GM21390 (cell line): ENCODE data around the gene TMED1.

ENCODE experiments used
- ATAC-seq: cut with Tn5 transposase; IDR thresholded peaks from one replicate; pipeline ENCODE4 v1.9.1; 2021; ENCODE audit not compliant: unreplicated experiment

Gene TMED1

GRCh38 chr19:10812902-10813404 lies 23.1 kb downstream of the TMED1 start:
- ATAC-seq = no peak

- ATAC-seq = no peak
Observed at GRCh38 chr19:10812196-10812595, 23.8 kb downstream of the TMED1 start.

- ATAC-seq = no peak
Observed at GRCh38 chr19:10811391-10812111, 24.5 kb downstream of the TMED1 start.

- no peak for ATAC-seq
Observed at GRCh38 chr19:10809651-10810285, 26.2 kb downstream of the TMED1 start.

GRCh38 chr19:10808937-10809649 lies 26.9 kb downstream of the TMED1 start:
- no peak for ATAC-seq

GRCh38 chr19:10805758-10806247 lies 30.2 kb downstream of the TMED1 start:
- no peak for ATAC-seq

- ATAC-seq = no peak
Observed at GRCh38 chr19:10805065-10805757, 30.8 kb downstream of the TMED1 start.

- ATAC-seq = no peak
Observed at GRCh38 chr19:10803252-10803651, 32.8 kb downstream of the TMED1 start.

GRCh38 chr19:10802479-10802878 lies 33.5 kb downstream of the TMED1 start:
- ATAC-seq = no peak

GRCh38 chr19:10800488-10800887 lies 35.5 kb downstream of the TMED1 start:
- no peak for ATAC-seq

GRCh38 chr19:10797541-10798256 lies 38.3 kb downstream of the TMED1 start:
- no peak for ATAC-seq

- no peak for ATAC-seq
Observed at GRCh38 chr19:10797078-10797477, 38.9 kb downstream of the TMED1 start.

GRCh38 chr19:10796653-10797052 lies 39.4 kb downstream of the TMED1 start:
- no peak for ATAC-seq

- no peak for ATAC-seq
Observed at GRCh38 chr19:10789866-10790265, 46.1 kb downstream of the TMED1 start.

- ATAC-seq = no peak
Observed at GRCh38 chr19:10788146-10788545, 47.9 kb downstream of the TMED1 start.

GRCh38 chr19:10784257-10784656 lies 51.8 kb downstream of the TMED1 start:
- ATAC-seq = no peak

GRCh38 chr19:10782795-10783194 lies 53.2 kb downstream of the TMED1 start:
- no peak for ATAC-seq
